Measurements from ENCODE around the gene ZNF555.
"Not testable (repeated sequence)": the region's sequence is repeated elsewhere in the genome, so short reads cannot be mapped to it uniquely, and the experiment has no call there.

ZNF555 gene

DNA sequence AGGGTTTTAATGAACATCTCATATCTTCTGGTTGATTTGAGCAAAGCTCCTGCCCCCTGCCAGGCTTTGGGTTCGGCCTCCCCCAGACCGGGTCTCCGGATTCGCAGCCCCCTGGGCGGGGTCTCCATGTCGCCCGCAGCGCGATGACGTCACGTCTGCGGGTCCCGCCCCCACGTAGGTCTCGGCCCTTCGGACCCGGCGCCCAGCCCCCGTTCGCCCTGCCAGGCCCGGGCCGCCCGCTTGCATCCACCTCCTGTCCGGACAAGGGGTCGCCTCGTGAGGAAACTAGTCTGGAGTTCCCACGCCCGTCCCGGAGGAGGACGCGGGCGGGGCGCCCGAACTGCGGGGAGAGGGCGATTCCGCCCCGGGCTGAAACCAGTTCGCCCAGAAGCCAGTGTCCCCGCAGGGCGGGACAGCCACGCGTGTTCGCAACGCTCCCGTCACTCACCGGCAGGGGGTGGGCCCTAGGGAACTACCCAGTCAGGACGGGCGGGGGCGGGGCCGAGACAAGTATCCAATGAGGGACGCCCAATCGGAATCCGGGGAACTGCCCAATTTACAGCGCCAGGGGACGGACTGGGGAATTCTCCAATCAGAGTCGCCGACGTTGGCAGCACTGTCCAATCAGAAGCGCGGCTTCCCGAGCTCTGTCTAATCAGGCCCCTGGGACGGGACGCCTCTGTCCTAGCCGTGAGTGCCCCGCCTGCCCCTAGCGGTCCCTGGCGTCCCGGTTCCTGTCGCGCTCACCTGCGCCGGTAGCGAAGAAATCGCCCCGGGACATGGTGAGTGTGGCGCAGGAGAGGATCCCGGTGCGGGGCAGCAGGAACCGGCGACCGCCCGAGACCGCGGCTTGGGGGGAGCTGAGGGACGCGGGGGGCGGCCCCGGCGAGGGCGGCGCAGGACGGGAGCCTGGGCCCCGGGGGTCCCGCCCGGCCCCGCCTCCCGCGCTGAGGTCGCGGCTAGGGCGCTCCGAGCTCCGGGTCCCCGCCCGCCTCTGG, at the start of gene ZNF555:
Gene ZNF555 (plus strand): TSS at position 682 of the 998 bp plus-strand sequence. CDS start 98 bp downstream, at position 780.
- DNase-seq (ENCODE audit: low spot score) = peak; percentile 99

DNA sequence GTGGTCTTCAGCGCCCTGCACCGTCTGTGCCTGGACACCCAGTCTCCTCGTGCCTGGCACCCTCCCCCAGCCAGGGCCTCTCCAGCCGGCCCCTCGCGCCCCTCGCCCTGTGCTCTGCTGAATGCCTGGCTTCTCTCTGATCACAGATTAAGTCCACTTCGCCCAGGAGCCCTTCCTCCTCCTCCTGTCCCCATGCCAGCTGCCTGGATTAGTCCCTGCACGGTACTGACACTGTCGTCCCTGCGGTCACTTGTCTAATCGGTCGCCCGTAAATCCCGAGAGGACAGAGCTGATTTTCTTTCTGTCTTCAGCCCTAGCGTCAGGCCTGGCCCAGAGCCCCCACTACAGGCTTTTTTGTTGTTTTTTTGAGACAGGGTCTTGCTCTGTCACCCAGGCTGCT, 49.4 kb upstream of the ZNF555 start:
- DNase-seq (ENCODE audit: low spot score) = no peak

DNA sequence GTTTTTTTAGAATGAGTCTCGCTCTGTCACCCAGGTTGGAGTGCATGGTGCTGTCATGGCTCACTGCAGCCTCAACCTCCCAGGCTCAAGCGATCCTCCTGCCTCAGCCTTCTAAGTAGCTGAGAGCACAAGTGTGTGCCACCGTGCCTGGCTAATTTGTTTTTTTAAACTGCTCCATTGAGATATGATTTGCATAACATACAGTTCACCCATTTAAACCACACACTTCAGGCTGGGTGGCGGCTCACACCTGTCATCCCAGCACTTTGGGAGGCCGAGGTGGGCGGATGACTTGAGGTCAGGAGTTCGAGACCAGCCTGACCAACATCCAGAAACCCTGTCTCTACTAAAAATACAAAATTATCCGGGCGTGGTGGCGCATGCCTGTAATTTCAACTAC, 48.6 kb upstream of the ZNF555 start:
- not testable (repeated sequence) for DNase-seq (ENCODE audit: low spot score)

DNA sequence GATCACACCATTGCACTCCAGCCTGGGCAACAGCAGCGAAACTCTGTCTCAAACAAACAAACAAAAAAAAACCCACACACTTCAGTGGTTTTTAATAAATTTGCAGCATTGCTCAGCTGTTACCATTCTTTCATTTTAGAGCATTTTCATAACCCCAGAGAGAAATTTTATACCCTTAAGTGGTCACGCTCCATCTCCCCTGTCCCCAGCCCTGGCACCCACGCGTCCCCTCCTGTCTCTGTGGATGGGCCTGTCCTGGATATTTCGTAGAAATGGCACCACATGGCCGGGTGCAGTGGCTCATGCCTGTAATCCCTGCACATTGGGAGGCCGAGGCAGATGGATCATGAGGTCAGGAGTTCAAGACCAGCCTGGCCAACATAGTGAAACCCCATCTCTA, 48.1 kb upstream of the ZNF555 start:
- no peak for DNase-seq (ENCODE audit: low spot score)

DNA sequence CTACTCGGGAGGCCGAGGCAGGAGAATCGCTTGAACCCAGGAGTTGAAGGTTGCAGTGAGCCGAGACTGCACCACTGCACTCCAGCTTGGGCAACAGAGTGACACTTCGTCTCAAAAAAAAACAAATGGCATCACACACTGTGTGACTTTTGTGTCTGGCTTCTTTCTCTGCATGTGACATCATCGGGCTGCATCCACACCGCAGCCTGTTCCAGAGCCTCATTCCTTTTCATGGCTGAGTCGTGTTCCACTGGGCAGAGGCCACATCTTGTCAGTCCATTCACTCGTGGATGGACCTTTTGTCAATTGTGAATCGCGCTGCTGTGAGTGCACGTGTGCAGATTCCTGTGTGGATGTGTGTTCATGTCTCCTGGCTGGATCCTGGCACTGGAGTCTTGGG, 47.7 kb upstream of the ZNF555 start:
- no peak for DNase-seq (ENCODE audit: low spot score)

DNA sequence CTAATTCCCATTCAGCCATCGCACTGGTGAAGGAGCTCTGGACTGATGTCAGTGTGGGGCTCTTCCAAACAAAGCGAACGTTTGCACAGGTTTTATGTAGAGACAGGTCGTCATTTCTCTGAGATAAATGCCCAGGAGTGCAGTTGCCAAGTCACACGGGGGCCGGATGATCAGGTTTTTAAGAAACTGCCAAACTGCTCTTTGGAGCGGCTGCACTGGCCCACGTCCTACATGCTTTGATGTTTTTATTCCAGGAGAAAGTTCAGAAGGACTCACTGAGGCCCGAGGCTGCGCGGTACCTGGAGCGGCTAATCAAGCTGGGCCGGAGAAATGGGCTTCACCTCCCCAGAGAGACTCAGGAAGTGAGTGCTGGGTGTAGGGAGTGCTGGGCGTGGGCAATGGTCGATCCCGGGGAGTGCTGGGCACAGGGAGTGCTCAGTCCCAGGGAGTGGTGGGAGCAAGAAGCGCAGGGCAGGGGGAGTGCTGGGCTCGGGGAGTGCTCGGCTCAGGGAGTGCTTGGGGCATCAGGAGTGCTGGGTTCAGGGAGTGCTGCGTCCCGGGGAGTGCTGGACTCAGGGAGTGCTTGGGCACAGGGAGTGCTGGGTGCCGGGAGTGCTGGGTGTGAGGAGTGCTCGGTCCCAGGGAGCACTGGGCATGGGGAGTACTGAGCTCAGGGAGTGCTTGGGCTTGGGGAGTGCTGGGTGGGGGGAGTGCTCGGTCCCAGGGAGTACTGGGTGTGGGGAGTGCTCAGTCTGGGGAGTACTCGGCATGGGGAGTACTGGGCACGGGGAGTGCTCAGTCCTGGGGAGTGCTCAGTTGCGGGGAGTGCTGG, 45.2 kb upstream of the ZNF555 start:
- no peak for DNase-seq (ENCODE audit: low spot score)

DNA sequence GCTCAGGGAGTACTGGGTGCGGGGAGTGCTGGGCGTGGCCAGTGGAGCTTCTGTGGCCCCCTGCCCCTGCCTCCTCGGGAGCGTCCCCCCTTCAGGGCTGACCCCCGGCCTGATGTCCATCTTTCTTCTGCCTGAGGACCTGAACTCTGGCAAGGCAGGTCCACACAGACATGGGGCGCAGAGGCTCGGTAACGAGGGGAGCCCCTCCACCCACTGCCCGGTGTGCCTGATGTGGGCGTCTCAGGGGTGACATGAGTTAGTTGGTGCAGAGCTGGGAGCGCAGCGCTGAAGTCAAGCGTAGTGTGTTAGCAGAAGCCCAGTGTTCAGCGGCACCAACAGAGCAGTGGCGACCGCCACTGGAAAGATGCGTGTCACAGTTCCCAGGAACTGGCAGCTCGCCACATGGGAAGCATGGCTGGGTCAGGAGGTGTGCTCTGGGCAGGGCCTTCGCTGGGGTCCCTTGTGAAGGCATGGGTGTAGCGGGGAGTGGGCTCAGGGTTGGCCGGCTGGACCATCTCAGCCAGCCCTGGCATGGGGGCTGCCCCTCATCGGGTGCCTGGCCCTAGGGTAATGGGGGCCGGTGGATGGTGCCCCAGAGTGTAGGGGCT, 44.5 kb upstream of the ZNF555 start:
- no peak for DNase-seq (ENCODE audit: low spot score)

DNA sequence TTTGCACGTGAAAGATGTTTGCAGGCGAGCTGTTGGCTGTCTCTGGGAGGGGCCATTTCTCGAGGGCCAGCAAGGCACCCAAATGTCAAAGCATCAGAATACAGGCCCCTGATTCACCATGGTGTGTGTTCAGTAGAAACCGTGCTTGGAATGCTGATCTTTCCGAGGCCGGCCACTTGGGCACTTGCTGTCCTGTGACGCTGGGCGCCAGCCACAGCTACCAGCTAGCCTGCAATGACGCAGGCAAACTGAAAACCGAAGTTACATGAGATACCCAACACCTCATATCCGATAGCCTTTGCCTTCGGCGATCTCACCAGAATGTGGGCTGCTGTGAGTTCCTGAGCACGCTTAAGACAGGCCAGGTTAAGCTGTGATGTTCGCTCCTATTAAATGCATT, 44.0 kb upstream of the ZNF555 start:
- no peak for DNase-seq (ENCODE audit: low spot score)

DNA sequence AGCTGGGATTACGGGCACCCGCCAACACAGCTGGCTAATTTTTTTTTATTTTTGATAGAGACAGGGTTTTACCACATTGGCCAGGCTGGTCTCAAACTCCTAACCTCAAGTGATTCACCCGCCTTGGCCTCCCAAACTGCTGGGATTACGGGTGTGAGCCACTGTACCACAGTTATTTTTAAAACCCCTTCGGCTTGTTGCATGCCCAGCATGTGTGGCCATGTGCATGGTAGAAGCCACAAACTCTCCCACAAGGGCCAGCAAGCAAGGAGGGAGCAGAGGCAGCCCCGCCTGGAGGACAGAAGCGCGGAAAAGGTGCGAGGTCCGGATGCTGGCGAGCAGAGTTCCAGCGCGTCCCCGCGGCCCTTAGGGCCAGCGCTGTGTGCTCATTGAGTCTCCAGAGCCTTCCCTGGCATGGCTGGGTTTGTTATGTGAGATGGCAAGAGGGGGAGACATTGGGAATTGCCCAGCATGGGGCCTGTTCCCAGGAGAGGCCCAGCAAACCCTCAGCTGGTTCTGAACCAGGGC, 43.1 kb upstream of the ZNF555 start:
- no peak for DNase-seq (ENCODE audit: low spot score)

DNA sequence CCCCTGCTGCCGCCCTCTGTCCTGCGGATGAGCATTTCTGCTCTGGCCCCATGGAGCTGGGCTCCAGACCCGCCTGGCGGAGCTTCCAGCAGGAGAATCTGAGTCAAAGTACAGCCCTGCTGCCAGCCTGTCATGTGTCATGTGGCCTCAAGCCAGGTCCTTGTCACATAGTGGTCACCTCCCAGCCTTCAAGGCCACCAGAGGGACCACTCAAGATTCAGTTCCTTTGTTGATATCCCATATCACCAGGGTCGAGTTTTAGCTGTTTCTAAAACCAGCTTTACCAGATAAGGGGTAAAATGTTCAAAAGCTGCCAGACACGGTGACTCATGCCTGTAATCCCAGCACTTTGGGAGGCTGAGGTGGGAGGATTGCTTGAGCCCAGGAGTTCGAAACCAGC, 42.5 kb upstream of the ZNF555 start:
- DNase-seq (ENCODE audit: low spot score) = peak; percentile 5

DNA sequence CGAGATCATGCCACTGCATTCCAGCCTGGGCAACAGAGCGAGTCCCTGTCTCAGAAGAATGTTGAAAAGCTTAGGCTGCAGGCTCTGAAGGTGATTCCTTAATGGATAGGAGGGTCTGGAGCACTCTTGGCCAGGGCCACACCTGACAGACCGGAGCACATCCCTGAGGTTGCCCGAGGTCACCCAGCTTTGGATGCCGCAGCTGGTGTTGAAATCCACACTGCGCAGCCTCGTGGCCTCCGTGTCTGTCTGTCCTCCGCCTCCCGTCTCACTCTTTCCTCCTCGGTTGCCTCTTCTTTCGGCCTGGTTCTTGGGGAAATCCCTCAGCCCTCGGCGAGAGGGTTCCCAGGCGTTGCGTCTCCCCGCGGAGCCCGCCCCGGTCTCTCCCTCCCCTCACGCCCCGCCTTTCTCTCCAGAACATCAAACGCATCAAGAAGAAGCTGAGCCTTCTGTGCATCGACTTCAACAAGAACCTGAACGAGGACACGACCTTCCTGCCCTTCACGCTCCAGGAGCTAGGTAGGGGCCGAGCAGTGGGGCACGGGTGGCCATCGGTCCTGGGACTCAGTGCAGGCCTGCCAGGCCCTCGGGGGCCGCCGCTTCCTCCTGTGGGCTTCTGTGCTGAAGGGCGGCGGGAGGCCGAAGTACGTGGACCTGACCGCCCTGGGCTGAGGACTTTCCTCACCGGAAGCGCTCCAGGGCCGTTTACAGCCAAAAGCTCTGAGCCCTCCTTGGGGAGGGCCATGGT, 41.8 kb upstream of the ZNF555 start:
- no peak for DNase-seq (ENCODE audit: low spot score)

DNA sequence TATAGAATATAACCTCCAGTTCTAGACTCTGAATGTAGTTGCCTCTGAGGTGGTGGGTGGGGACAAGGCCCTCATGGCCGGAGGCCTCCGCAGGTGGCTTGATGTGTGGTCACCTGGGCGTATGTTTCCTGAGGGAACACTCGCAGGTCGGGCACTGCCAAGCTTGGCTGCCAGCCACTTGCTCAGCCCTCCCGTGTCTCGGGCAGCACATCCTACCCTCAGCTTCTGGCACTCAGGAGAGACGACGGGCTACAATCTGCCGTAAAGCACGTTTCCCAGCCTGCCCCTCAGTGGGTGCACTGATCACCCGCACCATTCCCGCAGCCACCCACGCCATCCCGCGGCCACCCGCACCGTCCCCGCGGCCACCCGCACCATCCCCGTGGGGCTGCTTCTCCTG, 40.8 kb upstream of the ZNF555 start:
- DNase-seq (ENCODE audit: low spot score) = no peak

DNA sequence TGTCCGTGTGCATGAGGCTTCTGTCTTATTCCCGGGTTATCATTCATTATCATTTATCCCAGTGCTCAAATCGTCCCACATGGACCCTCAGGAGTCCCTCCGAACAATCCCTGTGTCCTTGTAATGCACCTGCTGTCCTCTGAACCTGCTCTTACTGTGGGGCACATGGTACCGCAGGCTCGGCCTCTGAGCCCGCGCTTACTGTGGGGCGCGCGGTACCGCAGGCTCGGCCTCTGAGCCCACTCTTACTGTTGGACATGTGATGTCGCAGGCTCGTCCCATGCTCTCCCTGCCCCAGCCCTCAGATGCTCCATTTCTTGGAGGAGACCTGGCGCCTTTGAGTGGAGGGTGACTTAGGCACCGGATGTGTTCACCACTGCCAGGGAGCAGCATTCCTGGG, 38.4 kb upstream of the ZNF555 start:
- DNase-seq (ENCODE audit: low spot score) = no peak

DNA sequence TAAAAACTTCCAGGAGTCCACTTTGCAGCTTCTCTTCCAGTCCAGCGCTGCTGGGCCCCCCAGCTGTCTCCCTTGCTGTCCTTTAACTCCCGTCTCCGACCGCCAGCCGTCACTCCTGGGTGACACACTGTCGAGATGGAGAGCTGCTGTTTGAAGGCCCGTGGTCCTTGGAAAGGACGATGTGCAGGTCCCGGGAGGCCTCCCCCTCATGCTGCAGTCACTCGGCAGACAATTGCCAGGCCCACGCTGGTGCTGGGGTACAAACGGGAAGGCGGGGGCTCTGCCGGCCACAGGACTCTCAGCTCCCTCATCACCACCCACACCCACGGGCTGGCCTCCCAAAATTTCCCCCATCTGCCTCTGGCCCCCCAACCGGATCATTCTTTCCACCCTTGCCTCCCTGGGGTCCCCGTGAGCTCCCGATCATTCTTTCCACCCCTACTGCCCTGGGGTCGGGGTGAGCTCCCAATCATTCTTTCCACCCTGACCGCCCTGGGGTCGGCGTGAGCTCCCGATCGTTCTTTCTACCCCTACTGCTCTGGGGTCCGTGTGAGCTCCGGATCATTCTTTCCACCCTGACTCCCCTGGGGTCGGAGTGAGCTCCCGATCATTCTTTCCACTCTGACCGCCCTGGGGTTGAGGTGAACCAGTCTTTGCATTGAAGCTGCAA, 37.7 kb upstream of the ZNF555 start:
- no peak for DNase-seq (ENCODE audit: low spot score)

DNA sequence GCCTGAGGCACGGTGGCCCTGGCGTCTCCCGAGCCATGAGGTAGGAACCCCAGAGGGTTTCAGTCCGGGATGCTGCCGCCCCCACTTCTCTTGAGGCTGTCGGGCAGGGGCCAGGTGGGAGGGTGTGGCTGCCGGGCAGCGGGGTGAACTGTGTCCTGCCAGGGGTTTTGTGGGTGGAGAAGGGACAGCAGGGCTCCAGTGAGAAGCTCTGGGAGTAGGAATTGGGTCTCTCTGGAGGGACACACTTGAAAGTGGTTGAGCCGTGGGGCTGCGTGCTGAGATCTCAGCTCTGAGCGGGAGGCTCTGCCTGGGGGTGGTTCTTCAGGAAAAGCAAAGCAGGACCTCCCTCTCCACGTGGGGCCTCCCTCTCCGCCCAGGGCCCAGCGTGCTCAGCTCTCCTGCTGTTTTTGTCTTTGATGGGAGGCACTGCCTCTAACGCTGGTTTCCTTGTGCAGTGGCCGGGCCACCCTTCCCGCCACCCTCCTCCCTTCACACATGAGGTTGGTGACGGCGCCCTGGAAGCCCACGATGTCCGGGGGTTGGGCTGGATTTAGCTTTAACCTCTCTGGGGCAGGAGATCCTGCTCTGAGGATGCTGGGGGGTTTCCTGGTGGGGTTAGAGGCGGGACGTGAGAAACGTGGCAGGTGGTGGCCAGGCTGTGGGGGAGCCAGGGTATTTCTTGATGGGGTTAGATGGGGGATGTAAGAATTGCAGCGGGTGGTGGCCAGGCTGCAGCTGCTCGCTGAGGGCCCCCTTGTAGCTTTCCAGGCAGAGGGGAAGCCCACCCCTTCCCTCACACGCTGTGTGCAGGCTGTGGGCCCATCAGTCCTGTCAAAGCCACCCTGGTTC, 36.9 kb upstream of the ZNF555 start:
- DNase-seq (ENCODE audit: low spot score) = no peak

DNA sequence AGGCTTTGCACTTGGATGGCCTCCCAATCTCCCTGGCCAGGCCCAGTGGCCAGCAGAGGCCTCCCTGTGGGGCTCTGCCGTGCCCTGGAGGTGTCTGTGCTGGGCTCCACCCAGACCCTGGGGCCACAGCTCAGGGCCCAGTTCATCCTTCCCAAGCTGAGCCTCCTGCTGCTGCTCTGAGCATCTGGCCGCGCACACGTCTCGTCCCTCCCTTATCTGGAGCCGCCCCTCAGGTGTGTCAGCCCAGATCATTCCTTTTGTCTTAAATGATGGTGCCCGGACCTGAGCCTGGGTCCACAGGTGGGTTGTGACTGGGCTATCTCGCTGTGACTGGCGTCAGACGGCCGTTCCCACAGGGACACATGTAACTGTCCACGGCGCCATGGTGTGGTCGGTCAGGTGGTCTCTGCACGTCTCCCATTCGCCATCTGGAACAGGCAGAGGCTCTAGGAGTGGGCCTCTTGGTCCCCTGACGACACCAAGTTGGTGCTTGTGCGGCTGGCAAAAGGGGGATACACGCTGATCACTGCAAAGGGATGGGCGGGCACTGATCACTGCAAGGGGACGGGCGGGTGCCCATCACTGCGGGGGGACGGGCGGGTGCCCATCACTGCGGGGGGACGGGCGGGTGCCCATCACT, 35.9 kb upstream of the ZNF555 start:
- no peak for DNase-seq (ENCODE audit: low spot score)

DNA sequence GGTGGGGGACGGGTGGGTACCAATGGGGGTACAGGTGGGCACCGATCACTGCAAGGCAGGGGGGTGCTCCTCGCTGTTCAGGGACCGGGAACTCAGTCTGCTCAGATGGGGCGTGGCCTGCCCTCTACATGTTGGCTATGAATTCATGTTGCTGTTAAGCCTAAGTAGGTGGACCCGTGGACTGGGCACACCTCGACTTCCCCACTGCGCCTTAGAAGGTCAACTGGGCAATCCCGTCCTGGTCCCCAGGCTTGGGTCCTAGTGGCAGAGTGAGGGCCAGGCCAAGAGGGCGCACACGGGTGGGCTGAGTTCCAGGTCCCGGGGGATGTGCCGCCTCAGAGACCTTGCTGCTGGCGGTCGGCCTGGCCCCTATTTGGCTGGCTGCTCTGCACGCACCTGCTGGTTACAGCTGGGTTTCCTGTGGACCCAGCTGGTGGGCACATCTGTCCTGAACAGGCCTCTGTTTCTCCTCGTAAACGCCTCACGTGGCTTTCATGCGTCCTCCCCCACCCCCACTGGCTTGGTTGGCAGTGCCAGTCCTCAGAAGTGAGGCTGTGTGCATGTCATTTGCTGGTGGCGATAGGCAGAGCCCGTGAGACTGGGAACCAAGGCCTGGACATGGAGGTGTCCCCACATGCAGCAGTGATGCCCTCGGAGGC, 35.2 kb upstream of the ZNF555 start:
- DNase-seq (ENCODE audit: low spot score) = no peak

DNA sequence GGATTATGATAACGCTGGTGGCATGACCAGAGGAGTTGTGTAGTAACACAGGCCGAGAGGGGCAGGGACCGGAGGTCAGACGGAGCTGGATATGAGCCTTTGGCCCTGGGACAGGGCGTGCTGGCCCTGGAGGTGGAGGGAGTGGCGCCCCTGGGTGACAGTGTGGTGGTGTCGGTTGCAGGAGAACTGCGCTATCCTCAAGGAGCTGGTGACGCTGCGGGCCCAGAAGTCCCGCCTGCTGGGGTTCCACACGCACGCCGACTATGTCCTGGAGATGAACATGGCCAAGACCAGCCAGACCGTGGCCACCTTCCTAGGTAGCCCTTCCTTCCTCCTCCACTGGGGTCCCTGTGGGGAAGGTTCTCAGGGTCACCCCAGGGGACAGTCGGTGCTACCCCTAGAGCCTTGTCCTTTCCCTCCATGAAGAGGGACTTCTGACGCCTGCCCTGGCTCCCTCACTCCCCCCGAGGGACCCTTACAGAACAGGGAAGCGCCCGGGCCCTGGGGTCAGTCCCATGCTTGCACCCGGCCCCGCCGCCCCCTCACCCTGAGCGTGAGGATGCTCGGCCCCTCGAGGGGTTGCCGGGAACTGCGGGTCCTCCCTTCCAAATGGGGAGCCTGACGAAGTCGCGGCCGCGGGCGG, 34.4 kb upstream of the ZNF555 start:
- DNase-seq (ENCODE audit: low spot score) = no peak
